GM12875 (cell line): ENCODE data around the gene NFATC1.

Source experiments
- H3K4me3 ChIP-seq: one replicate; pipeline ENCODE4 v1.5.1; 2011; ENCODE audit warnings: low read depth, low read length, control low read depth
- CTCF ChIP-seq: IDR thresholded peaks from 2 replicates; pipeline ENCODE4 v1.5.1; 2011; ENCODE audit warnings: low read depth, mild to moderate bottlenecking, control low read depth, inconsistent platforms, low read length, moderate library complexity, borderline replicate concordance; ENCODE audit not compliant: insufficient read depth

The NFATC1 gene

GRCh38 chr18:79400591-79401381, 5.1 kb downstream of the NFATC1 start:
- H3K4me3 ChIP-seq = peak overlapping the region; percentile 70
- TF ChIP-seq CTCF = no peak

GRCh38 chr18:79401494-79402208, 5.9 kb downstream of the NFATC1 start:
- TF ChIP-seq CTCF = no peak
- peak overlapping the region; percentile 45 for H3K4me3 ChIP-seq

GRCh38 chr18:79402209-79402576, 6.5 kb downstream of the NFATC1 start:
- no peak for TF ChIP-seq CTCF
- H3K4me3 ChIP-seq = no peak overlapping the region

- no peak for TF ChIP-seq CTCF
- H3K4me3 ChIP-seq = peak overlapping the region; percentile 36
These were observed 7.4 kb downstream of the NFATC1 start for GRCh38 chr18:79402977-79403722.

- no peak for TF ChIP-seq CTCF
- H3K4me3 ChIP-seq = peak overlapping the region; percentile 7
These were observed 8.2 kb downstream of the NFATC1 start for GRCh38 chr18:79403723-79404566.

GRCh38 chr18:79404567-79404910, 8.8 kb downstream of the NFATC1 start:
- H3K4me3 ChIP-seq = no peak overlapping the region
- TF ChIP-seq CTCF = no peak
